GM21381 (cell line): ENCODE results near the gene FOXD4L6.
"Not testable (repeated sequence)": the region's sequence is repeated elsewhere in the genome, so short reads cannot be mapped to it uniquely, and the experiment has no call there.

Source experiments
- ATAC-seq: cut with Tn5 transposase; IDR thresholded peaks from one replicate; pipeline ENCODE4 v1.9.1; 2021; ENCODE audit warnings: mild to moderate bottlenecking, moderate library complexity; ENCODE audit not compliant: unreplicated experiment

Gene FOXD4L6

GRCh38 chr9:41128581-41128980 is at the start of gene FOXD4L6:
Gene FOXD4L6, minus strand, starts transcription at chr9:41128681. Its CDS starts 298 bp downstream, at chr9:41128383.
- ATAC-seq: not testable (repeated sequence)

- not testable (repeated sequence) for ATAC-seq
These were observed 46.5 kb upstream of the FOXD4L6 start for GRCh38 chr9:41174994-41175393.

GRCh38 chr9:41150116-41150515 is 21.6 kb upstream of the FOXD4L6 start:
- not testable (repeated sequence) for ATAC-seq

GRCh38 chr9:41141878-41142277 is 13.4 kb upstream of the FOXD4L6 start:
- not testable (repeated sequence) for ATAC-seq

- not testable (repeated sequence) for ATAC-seq
These were observed 1.6 kb downstream of the FOXD4L6 start for GRCh38 chr9:41126746-41127446.

- not testable (repeated sequence) for ATAC-seq
These were observed 2.5 kb downstream of the FOXD4L6 start for GRCh38 chr9:41125936-41126335.

GRCh38 chr9:41125109-41125658 is 3.3 kb downstream of the FOXD4L6 start:
- ATAC-seq: not testable (repeated sequence)

- ATAC-seq: not testable (repeated sequence)
These were observed 4.0 kb downstream of the FOXD4L6 start for GRCh38 chr9:41124250-41125108.

GRCh38 chr9:41123812-41124211 is 4.7 kb downstream of the FOXD4L6 start:
- ATAC-seq: not testable (repeated sequence)

GRCh38 chr9:41123396-41123795 is 5.1 kb downstream of the FOXD4L6 start:
- not testable (repeated sequence) for ATAC-seq

- ATAC-seq: not testable (repeated sequence)
These were observed 7.8 kb downstream of the FOXD4L6 start for GRCh38 chr9:41120696-41121095.

GRCh38 chr9:41119719-41120118 is 8.8 kb downstream of the FOXD4L6 start:
- not testable (repeated sequence) for ATAC-seq

GRCh38 chr9:41119311-41119710 is 9.2 kb downstream of the FOXD4L6 start:
- ATAC-seq: not testable (repeated sequence)

- not testable (repeated sequence) for ATAC-seq
These were observed 15.1 kb downstream of the FOXD4L6 start for GRCh38 chr9:41113348-41113747.

- not testable (repeated sequence) for ATAC-seq
These were observed 17.1 kb downstream of the FOXD4L6 start for GRCh38 chr9:41111414-41111813.

- ATAC-seq: not testable (repeated sequence)
These were observed 17.6 kb downstream of the FOXD4L6 start for GRCh38 chr9:41110913-41111312.

GRCh38 chr9:41109253-41109652 is 19.2 kb downstream of the FOXD4L6 start:
- not testable (repeated sequence) for ATAC-seq

- not testable (repeated sequence) for ATAC-seq
These were observed 19.7 kb downstream of the FOXD4L6 start for GRCh38 chr9:41108816-41109215.

GRCh38 chr9:41106472-41107116 is 21.9 kb downstream of the FOXD4L6 start:
- not testable (repeated sequence) for ATAC-seq

GRCh38 chr9:41105557-41106253 is 22.8 kb downstream of the FOXD4L6 start:
- ATAC-seq: not testable (repeated sequence)
